Activated B cell treated with CpG ODN at 0.5 μM for 24 hours (primary cell): ENCODE data around the gene PGBD5. TPM values are rescaled to one million over a fixed set of nuclear protein-coding genes. Genes with fewer than 3 reads are reported as not detected.

Source experiments
- ATAC-seq: fragments of 200-7000 bp; cut with Tn5 transposase; one replicate; pipeline ENCODE4 v1.10.0; 2021; ENCODE audit warnings: low read depth, mild to moderate bottlenecking, moderate library complexity
- CTCF ChIA-PET: fragments of 350-600 bp; sonication (Branson Sonifier 250); formaldehyde crosslinking; loops from one replicate; lab custom pipeline; 2021; ENCODE audit warnings: antibody characterized with exemption; lab: Charles Lee
- POLR2A ChIA-PET: fragments of 350-600 bp; sonication (Branson Sonifier 250); formaldehyde crosslinking; loops from one replicate; lab custom pipeline; 2021; ENCODE audit warnings: antibody characterized with exemption; lab: Charles Lee
- DNase-seq: peaks from one replicate; pipeline ENCODE4 v3.0.0; 2022
- H3K27ac Mint-ChIP-seq: one replicate; pipeline ENCODE4 v1.8.0; 2020; ENCODE audit warnings: mixed read lengths
- H3K27me3 Mint-ChIP-seq: one replicate; pipeline ENCODE4 v1.8.0; 2021; ENCODE audit warnings: mixed read lengths
- H3K36me3 Mint-ChIP-seq: one replicate; pipeline ENCODE4 v1.8.0; 2021; ENCODE audit warnings: low read depth, mixed read lengths
- H3K4me1 Mint-ChIP-seq: one replicate; pipeline ENCODE4 v1.8.0; 2021; ENCODE audit warnings: mixed read lengths
- H3K4me3 Mint-ChIP-seq: one replicate; pipeline ENCODE4 v1.8.0; 2020; ENCODE audit warnings: mild to moderate bottlenecking, mixed read lengths
- H3K9me3 Mint-ChIP-seq: one replicate; pipeline ENCODE4 v1.8.0; 2020; ENCODE audit warnings: mixed read lengths
- CTCF ChIP-seq: fragments of 200-600 bp; IDR thresholded peaks from one replicate; pipeline ENCODE4 v1.8.0; 2022; ENCODE audit warnings: antibody characterized with exemption, mild to moderate bottlenecking
- intact Hi-C: fragments of 100-400 bp; cut with micrococcal nuclease; formaldehyde crosslinking; loops from one replicate; pipeline ENCODE4 v1.15.1; 2024
- total RNA-seq: library from RNA; stranded (reverse); gene quantifications from 2 replicates; pipeline ENCODE4 v1.2.3, GENCODE V29; 2022

Gene PGBD5
- total RNA-seq, 1 donor from 2014 or later: not detected

- H3K4me1 Mint-ChIP-seq: no peaks in the 10 kb centered on the region
- ChIA-PET CTCF (no interaction called here), POLR2A (no interaction called here)
- H3K4me3 Mint-ChIP-seq: no peak overlapping the region
- no peaks in the 10 kb centered on the region for H3K36me3 Mint-ChIP-seq
- no peak for TF ChIP-seq CTCF
- H3K27me3 Mint-ChIP-seq: peaks cover 14% of the 10 kb centered on the region
- ATAC-seq (no peak), DNase-seq (no peak)
- H3K9me3 Mint-ChIP-seq: peaks cover 3% of the 10 kb centered on the region
- no peak overlapping the region for H3K27ac Mint-ChIP-seq
- intact Hi-C loops: no loop called here
Observed at GRCh38 chr1:230403442-230403841, 22.7 kb downstream of the PGBD5 start.

GRCh38 chr1:230401763-230402294, 24.3 kb downstream of the PGBD5 start:
- DNase-seq: no peak
- ChIA-PET POLR2A (no interaction called here), CTCF (no interaction called here)
- intact Hi-C loops: no loop called here
- no peaks in the 10 kb centered on the region for H3K36me3 Mint-ChIP-seq
- H3K27me3 Mint-ChIP-seq: peaks cover 14% of the 10 kb centered on the region
- ATAC-seq: no peak
- H3K9me3 Mint-ChIP-seq: no peaks in the 10 kb centered on the region
- H3K27ac Mint-ChIP-seq: no peak overlapping the region
- no peak for TF ChIP-seq CTCF
- H3K4me1 Mint-ChIP-seq: no peaks in the 10 kb centered on the region
- H3K4me3 Mint-ChIP-seq: no peak overlapping the region

- intact Hi-C loops: no loop called here
- H3K27me3 Mint-ChIP-seq: peaks cover 14% of the 10 kb centered on the region
Observed at GRCh38 chr1:230401101-230401500, 25.0 kb downstream of the PGBD5 start.

GRCh38 chr1:230400007-230400344, 26.2 kb downstream of the PGBD5 start:
- no peak overlapping the region for H3K27ac Mint-ChIP-seq
- H3K36me3 Mint-ChIP-seq: no peaks in the 10 kb centered on the region
- H3K4me3 Mint-ChIP-seq: no peak overlapping the region
- DNase-seq (no peak), ATAC-seq (no peak)
- H3K9me3 Mint-ChIP-seq: no peaks in the 10 kb centered on the region
- CTCF ChIA-PET: interaction anchor here (0.7 kb wide), 1 partner anchor 368 kb away, joined by 3 read pairs; no protein-coding TSS in a partner anchor
- TF ChIP-seq CTCF: no peak
- H3K4me1 Mint-ChIP-seq: no peaks in the 10 kb centered on the region
- intact Hi-C loops: no loop called here
- POLR2A ChIA-PET: no interaction called here
- H3K27me3 Mint-ChIP-seq: peaks cover 10% of the 10 kb centered on the region

More at GRCh38 chr1:230401101-230401500, 25.0 kb downstream of the PGBD5 start:
- Mint-ChIP-seq H3K4me3 (no peak overlapping the region), H3K9me3 (no peaks in the 10 kb centered on the region), H3K4me1 (no peaks in the 10 kb centered on the region), H3K27ac (no peak overlapping the region), H3K36me3 (no peaks in the 10 kb centered on the region)
- ChIA-PET CTCF (no interaction called here), POLR2A (no interaction called here)
- TF ChIP-seq CTCF: no peak
- DNase-seq: no peak
- no peak for ATAC-seq

GRCh38 chr1:230399321-230400006, 26.7 kb downstream of the PGBD5 start:
- Mint-ChIP-seq H3K9me3 (no peaks in the 10 kb centered on the region), H3K27me3 (peaks cover 10% of the 10 kb centered on the region), H3K27ac (no peak overlapping the region), H3K36me3 (no peaks in the 10 kb centered on the region), H3K4me3 (no peak overlapping the region), H3K4me1 (no peaks in the 10 kb centered on the region)
- intact Hi-C loops: no loop called here
- no peak for TF ChIP-seq CTCF
- ATAC-seq (no peak), DNase-seq (no peak)
- CTCF ChIA-PET: no interaction called here
- POLR2A ChIA-PET: no interaction called here
